Measurements from ENCODE around the gene AHCYL2. TPM values are rescaled to one million over a fixed set of nuclear protein-coding genes. Genes with fewer than 3 reads are reported as not detected.
A peak's percentile ranks its signal among the peaks of the same experiment; 100 is the strongest.

Gene AHCYL2
- total RNA-seq, 1 experiment from 2014 or later, result 17.0 TPM

GRCh38 chr7:129376778-129377700 lies 152.2 kb downstream of the AHCYL2 start:
- peak; percentile 30; the same call in 1 of the 2 replicates for ATAC-seq
- Histone ChIP-seq H3K4me3 (replicated peaks in 1 of 2; ENCODE audit: low read depth in 1 of 2, low read length in 2 of 2) (no peak overlapping the region), H3K27ac (ENCODE audit: low read depth, low read length) (no peak overlapping the region), H4K20me1 (ENCODE audit: insufficient read depth) (no peaks in the 10 kb centered on the region), H3K27me3 (ENCODE audit: insufficient read depth, low read length) (no peaks in the 10 kb centered on the region), H3K9ac (ENCODE audit: low read length) (no peak overlapping the region), H3K4me2 (ENCODE audit: low read length) (no peak overlapping the region), H3K79me2 (ENCODE audit: insufficient read depth, low read length) (no peaks in the 10 kb centered on the region), H2AFZ (ENCODE audit: low read depth, low read length, poor library complexity, severe bottlenecking) (no peak overlapping the region), H3K36me3 (ENCODE audit: control insufficient read depth in 1 of 2, insufficient read depth in 2 of 2, low read length in 2 of 2) (no peaks in the 10 kb centered on the region), H3K4me1 (ENCODE audit: control insufficient read depth in 1 of 2, insufficient read depth in 2 of 2, low read length in 2 of 2) (no peaks in the 10 kb centered on the region), H3K9me2 (ENCODE audit: insufficient read depth) (no peaks in the 10 kb centered on the region), H3K9me3 (ENCODE audit: control insufficient read depth in 1 of 2, insufficient read depth in 1 of 2, low read depth in 1 of 2, low read length in 2 of 2) (no peaks in the 10 kb centered on the region)
- intact Hi-C loops (cut with micrococcal nuclease), result no loop called here
- BruUV-seq (replicated peaks), result no TSS peak
- ChIA-PET POLR2A (no interaction called here), CTCF (interaction anchor here (0.9 to 6.5 kb wide), 13 partner anchors 8 to 159 kb away, joined by 3 to 52 read pairs (median 8); partner anchors contain the start of gene STRIP2), RAD21 (ENCODE audit: low non-redundant PET in 1 of 2, low total read pairs in 2 of 2, uncharacterized antibody in 2 of 2, unreplicated experiment in 2 of 2) (interaction anchor here (0.6 to 1.0 kb wide), 2 partner anchors 449 to 459 kb away, joined by 3 to 6 read pairs; no protein-coding TSS in a partner anchor)
- no peak for DNase-seq (ENCODE audit: low read depth, low spot score)
- no peak for TF ChIP-seq POLR2AphosphoS5 (IDR thresholded peaks at IDR 0.05; ENCODE audit: low read depth, low read length)
- TF ChIP-seq CEBPB (IDR thresholded peaks at IDR 0.05; ENCODE audit: low read depth), result 0 out of 2 replicates have a peak, but pooled peaks have one; percentile 43

- ChIA-PET RAD21 (ENCODE audit: low non-redundant PET in 1 of 2, low total read pairs in 2 of 2, uncharacterized antibody in 2 of 2, unreplicated experiment in 2 of 2) (no interaction called here), CTCF (interaction anchor here (6.5 kb wide), 1 partner anchor 13 kb away, joined by 52 read pairs; no protein-coding TSS in a partner anchor), POLR2A (no interaction called here)
- Histone ChIP-seq H3K27me3 (ENCODE audit: insufficient read depth, low read length) (no peaks in the 10 kb centered on the region), H4K20me1 (ENCODE audit: insufficient read depth) (no peaks in the 10 kb centered on the region), H3K27ac (ENCODE audit: low read depth, low read length) (no peak overlapping the region), H3K79me2 (ENCODE audit: insufficient read depth, low read length) (no peaks in the 10 kb centered on the region), H3K4me1 (ENCODE audit: control insufficient read depth in 1 of 2, insufficient read depth in 2 of 2, low read length in 2 of 2) (no peaks in the 10 kb centered on the region), H3K4me2 (ENCODE audit: low read length) (no peak overlapping the region), H3K9me2 (ENCODE audit: insufficient read depth) (no peaks in the 10 kb centered on the region), H3K36me3 (ENCODE audit: control insufficient read depth in 1 of 2, insufficient read depth in 2 of 2, low read length in 2 of 2) (no peaks in the 10 kb centered on the region), H3K9ac (ENCODE audit: low read length) (no peak overlapping the region), H2AFZ (ENCODE audit: low read depth, low read length, poor library complexity, severe bottlenecking) (no peak overlapping the region), H3K4me3 (replicated peaks in 1 of 2; ENCODE audit: low read depth in 1 of 2, low read length in 2 of 2) (no peak overlapping the region), H3K9me3 (ENCODE audit: control insufficient read depth in 1 of 2, insufficient read depth in 1 of 2, low read depth in 1 of 2, low read length in 2 of 2) (no peaks in the 10 kb centered on the region)
- BruUV-seq (replicated peaks), result no TSS peak
- DNase-seq (ENCODE audit: low read depth, low spot score) (no peak), ATAC-seq (no peak)
- intact Hi-C loops (cut with micrococcal nuclease), result no loop called here
- TF ChIP-seq POLR2A (IDR thresholded peaks at IDR 0.05; ENCODE audit: borderline replicate concordance, extremely low read depth, insufficient read depth, insufficient read length), result no peak
- no peak for TF ChIP-seq JUND (IDR thresholded peaks at IDR 0.05)
- no peak for TF ChIP-seq TCF7L2 (IDR thresholded peaks at IDR 0.05; ENCODE audit: borderline replicate concordance, extremely low read depth, insufficient read depth, insufficient read length)
- TF ChIP-seq POLR2AphosphoS5 (IDR thresholded peaks at IDR 0.05; ENCODE audit: low read depth, low read length), result no peak
- TF ChIP-seq ELF1 (IDR thresholded peaks at IDR 0.05; ENCODE audit: borderline replicate concordance, low read depth), result no peak
- TF ChIP-seq, protein P1, sequence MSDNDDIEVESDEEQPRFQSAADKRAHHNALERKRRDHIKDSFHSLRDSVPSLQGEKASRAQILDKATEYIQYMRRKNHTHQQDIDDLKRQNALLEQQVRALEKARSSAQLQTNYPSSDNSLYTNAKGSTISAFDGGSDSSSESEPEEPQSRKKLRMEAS (IDR thresholded peaks at IDR 0.05), result no peak
- no peak for TF ChIP-seq YY1 (IDR thresholded peaks at IDR 0.05; ENCODE audit: extremely low read depth, insufficient replicate concordance, low read depth, low read length)
- TF ChIP-seq EGR1 (IDR thresholded peaks at IDR 0.05; ENCODE audit: low read depth), result no peak
- TF ChIP-seq EZH2phosphoT487 (IDR thresholded peaks at IDR 0.05; ENCODE audit: borderline replicate concordance), result no peak
- TF ChIP-seq SIN3A (IDR thresholded peaks at IDR 0.05; ENCODE audit: low read depth), result no peak
- TF ChIP-seq FOSL1 (IDR thresholded peaks at IDR 0.05; ENCODE audit: low read depth), result no peak
- no peak for TF ChIP-seq SP1 (IDR thresholded peaks at IDR 0.05; ENCODE audit: low read depth)
- TF ChIP-seq ZFX (IDR thresholded peaks at IDR 0.05), result no peak
- TF ChIP-seq CEBPB (IDR thresholded peaks at IDR 0.05; ENCODE audit: low read depth), result no peak
- TF ChIP-seq SRF (IDR thresholded peaks at IDR 0.05; ENCODE audit: low read depth), result no peak
- TF ChIP-seq EZH2 (IDR thresholded peaks at IDR 0.05), result no peak
- TF ChIP-seq RAD21 (IDR thresholded peaks at IDR 0.05; ENCODE audit: low read depth), result no peak
These were observed 157.1 kb downstream of the AHCYL2 start for GRCh38 chr7:129381710-129382484.

All from HCT116 (cell line).